Upper lobe of right lung (tissue), 1 donor: Measurements from ENCODE around the gene SEL1L3. TPM values are rescaled to one million over a fixed set of nuclear protein-coding genes. Genes with fewer than 3 reads are reported as not detected.

Source experiments
- ATAC-seq: fragments of 200-7000 bp; cut with Tn5 transposase; one replicate; pipeline ENCODE4 v1.9.1; 2020; ENCODE audit warnings: mild to moderate bottlenecking, moderate library complexity
- DNase-seq: peaks from one replicate; pipeline ENCODE4 v3.0.0-alpha.2; 2020
- H3K27ac ChIP-seq: fragments of 200-600 bp; one replicate; pipeline ENCODE4 v1.8.0; 2022
- H3K27me3 ChIP-seq: fragments of 200-600 bp; one replicate; pipeline ENCODE4 v1.8.0; 2022; ENCODE audit warnings: mild to moderate bottlenecking
- H3K36me3 ChIP-seq: fragments of 200-600 bp; one replicate; pipeline ENCODE4 v1.8.0; 2022
- H3K4me1 ChIP-seq: fragments of 200-600 bp; one replicate; pipeline ENCODE4 v1.8.0; 2022
- H3K4me3 ChIP-seq: fragments of 200-600 bp; one replicate; pipeline ENCODE4 v1.8.0; 2022; ENCODE audit warnings: mild to moderate bottlenecking
- H3K9me3 ChIP-seq: fragments of 200-600 bp; one replicate; pipeline ENCODE4 v1.8.0; 2022
- CTCF ChIP-seq: fragments of 200-600 bp; IDR thresholded peaks from one replicate; pipeline ENCODE4 v1.8.0; 2022; ENCODE audit warnings: antibody characterized with exemption
- intact Hi-C: fragments of 100-400 bp; cut with DNase I; formaldehyde crosslinking; loops from one replicate; pipeline ENCODE4 v1.11.0; 2022
- total RNA-seq: library from RNA; stranded (reverse); fragmentation: NEBNext Ultra II Directional; extraction: Animal tissue kit (Norgen Biotek cat#: 25700); gene quantifications from one replicate; pipeline ENCODE4 v1.2.1, GENCODE V29; 2021
- donor health status: DM: no; HTN: yes; CAD: no; lungs with severe emphysema.

Gene SEL1L3
- total RNA-seq, 1 donor from 2014 or later = 69.2 TPM

GRCh38 chr4:25883565-25883964 lies 20.8 kb upstream of the SEL1L3 start:
- no peak overlapping the region for H3K4me3 ChIP-seq
- peaks cover 5% of the 10 kb centered on the region for H3K4me1 ChIP-seq
- H3K9me3 ChIP-seq = no peaks in the 10 kb centered on the region
- no peak for ATAC-seq
- H3K27me3 ChIP-seq = no peaks in the 10 kb centered on the region
- DNase-seq = no peak
- H3K36me3 ChIP-seq = no peaks in the 10 kb centered on the region
- intact Hi-C loops = no loop called here
- H3K27ac ChIP-seq = no peak overlapping the region
- no peak for TF ChIP-seq CTCF

- intact Hi-C loops = no loop called here
- no peak overlapping the region for H3K4me3 ChIP-seq
- no peaks in the 10 kb centered on the region for H3K9me3 ChIP-seq
- no peak for DNase-seq
- H3K27me3 ChIP-seq = no peaks in the 10 kb centered on the region
- ATAC-seq = no peak
- no peak for TF ChIP-seq CTCF
- H3K4me1 ChIP-seq = peaks cover 5% of the 10 kb centered on the region
- H3K36me3 ChIP-seq = no peaks in the 10 kb centered on the region
- H3K27ac ChIP-seq = no peak overlapping the region
These were observed 19.4 kb upstream of the SEL1L3 start for GRCh38 chr4:25882226-25882625.

GRCh38 chr4:25881193-25881592 lies 18.4 kb upstream of the SEL1L3 start:
- H3K9me3 ChIP-seq = no peaks in the 10 kb centered on the region
- H3K27me3 ChIP-seq = no peaks in the 10 kb centered on the region
- no peak overlapping the region for H3K27ac ChIP-seq
- H3K4me3 ChIP-seq = no peak overlapping the region
- H3K36me3 ChIP-seq = no peaks in the 10 kb centered on the region
- H3K4me1 ChIP-seq = peaks cover 5% of the 10 kb centered on the region
- no peak for TF ChIP-seq CTCF
- intact Hi-C loops = no loop called here
- no peak for DNase-seq
- ATAC-seq = peak; percentile 11

- no peaks in the 10 kb centered on the region for H3K9me3 ChIP-seq
- H3K27ac ChIP-seq = no peak overlapping the region
- DNase-seq = no peak
- H3K27me3 ChIP-seq = no peaks in the 10 kb centered on the region
- intact Hi-C loops = no loop called here
- no peak overlapping the region for H3K4me3 ChIP-seq
- peaks cover 5% of the 10 kb centered on the region for H3K4me1 ChIP-seq
- H3K36me3 ChIP-seq = no peaks in the 10 kb centered on the region
- no peak for TF ChIP-seq CTCF
- peak; percentile 46 for ATAC-seq
These were observed 17.3 kb upstream of the SEL1L3 start for GRCh38 chr4:25879991-25880651.

GRCh38 chr4:25879587-25879986 lies 16.8 kb upstream of the SEL1L3 start:
- Histone ChIP-seq H3K4me1 (peaks cover 5% of the 10 kb centered on the region), H3K36me3 (no peaks in the 10 kb centered on the region), H3K27me3 (no peaks in the 10 kb centered on the region), H3K4me3 (no peak overlapping the region), H3K27ac (no peak overlapping the region), H3K9me3 (no peaks in the 10 kb centered on the region)
- no peak for TF ChIP-seq CTCF
- ATAC-seq (no peak), DNase-seq (no peak)
- intact Hi-C loops = no loop called here
